H9 (cell line): ENCODE data around the gene ZNF691. TPM values are rescaled to one million over a fixed set of nuclear protein-coding genes. Genes with fewer than 3 reads are reported as not detected.

Source experiments
- DNase-seq: peaks from one replicate; pipeline ENCODE4 v3.0.0-alpha.2; 2017
- H2AFZ ChIP-seq: one replicate; pipeline ENCODE4 v1.6.1; 2013; ENCODE audit warnings: mild to moderate bottlenecking, low read length, control low read depth, moderate library complexity
- H2AK5ac ChIP-seq: 2 replicates; pipeline ENCODE4 v1.6.1; 2013; ENCODE audit warnings: low read length, control low read depth, mixed read lengths; ENCODE audit not compliant: insufficient read length
- H2BK120ac ChIP-seq: one replicate; pipeline ENCODE4 v1.6.1; 2013; ENCODE audit warnings: low read depth, mild to moderate bottlenecking, low read length, control low read depth, inconsistent platforms; ENCODE audit not compliant: poor library complexity, severe bottlenecking
- H2BK12ac ChIP-seq: 2 replicates; pipeline ENCODE4 v1.6.1; 2013; ENCODE audit warnings: low read length, control low read depth, mixed read lengths, low read depth; ENCODE audit not compliant: insufficient read length
- H2BK15ac ChIP-seq: 2 replicates; pipeline ENCODE4 v1.6.1; 2013; ENCODE audit warnings: low read depth, low read length, control low read depth
- H2BK20ac ChIP-seq: one replicate; pipeline ENCODE4 v1.6.1; 2013; ENCODE audit warnings: low read depth, mild to moderate bottlenecking, low read length, control low read depth, inconsistent platforms; ENCODE audit not compliant: poor library complexity, severe bottlenecking
- H2BK5ac ChIP-seq: 2 replicates; pipeline ENCODE4 v1.6.1; 2013; ENCODE audit warnings: low read length, control low read depth, mixed read lengths; ENCODE audit not compliant: insufficient read length
- H3K14ac ChIP-seq: 2 replicates; pipeline ENCODE4 v1.6.1; 2013; ENCODE audit warnings: low read length, control low read depth; ENCODE audit not compliant: insufficient read depth
- H3K18ac ChIP-seq: 2 replicates; pipeline ENCODE4 v1.6.1; 2013; ENCODE audit warnings: low read depth, mild to moderate bottlenecking, mixed read lengths, low read length, control low read depth; ENCODE audit not compliant: insufficient read length
- H3K23ac ChIP-seq: 2 replicates; pipeline ENCODE4 v1.6.1; 2013; ENCODE audit warnings: low read length, control low read depth, mixed read lengths, low read depth; ENCODE audit not compliant: insufficient read length
- H3K23me2 ChIP-seq: 2 replicates; pipeline ENCODE4 v1.6.1; 2013; ENCODE audit warnings: low read depth, mild to moderate bottlenecking, mixed read lengths, low read length, control low read depth; ENCODE audit not compliant: insufficient read length, poor library complexity, severe bottlenecking
- H3K27ac ChIP-seq: 2 replicates; pipeline ENCODE4 v1.5.1; 2013; ENCODE audit warnings: low read length, control low read depth, mixed read lengths, low read depth; ENCODE audit not compliant: insufficient read length
- H3K27me3 ChIP-seq: 2 replicates; pipeline ENCODE4 v1.6.1; 2013; ENCODE audit warnings: low read length, control low read depth, inconsistent platforms; ENCODE audit not compliant: insufficient read depth
- H3K4ac ChIP-seq: 2 replicates; pipeline ENCODE4 v1.6.1; 2013; ENCODE audit warnings: low read depth, mild to moderate bottlenecking, control low read depth, inconsistent platforms, low read length, moderate library complexity
- H3K4me1 ChIP-seq: 2 replicates; pipeline ENCODE4 v1.6.1; 2013; ENCODE audit warnings: low read length, control low read depth, inconsistent platforms; ENCODE audit not compliant: insufficient read depth
- H3K4me2 ChIP-seq: 2 replicates; pipeline ENCODE4 v1.6.1; 2013; ENCODE audit warnings: low read length, control low read depth, mixed read lengths; ENCODE audit not compliant: insufficient read length, insufficient read depth
- H3K56ac ChIP-seq: 2 replicates; pipeline ENCODE4 v1.6.1; 2013; ENCODE audit warnings: low read depth, mild to moderate bottlenecking, mixed read lengths, low read length, control low read depth; ENCODE audit not compliant: insufficient read length
- H3K79me1 ChIP-seq: 2 replicates; pipeline ENCODE4 v1.6.1; 2013; ENCODE audit warnings: low read depth, mild to moderate bottlenecking, moderate library complexity, low read length, control low read depth, inconsistent platforms; ENCODE audit not compliant: insufficient read depth, poor library complexity, severe bottlenecking
- H3K79me2 ChIP-seq: 2 replicates; pipeline ENCODE4 v1.6.1; 2013; ENCODE audit warnings: low read length, control low read depth, inconsistent platforms; ENCODE audit not compliant: insufficient read depth
- H3K9ac ChIP-seq: 2 replicates; pipeline ENCODE4 v1.6.1; 2013; ENCODE audit warnings: low read length, control low read depth, mixed read lengths; ENCODE audit not compliant: insufficient read length; ENCODE audit errors: extremely low read depth
- H3K9me3 ChIP-seq: one replicate; pipeline ENCODE4 v1.6.1; 2013; ENCODE audit warnings: low read depth, low read length, inconsistent platforms; ENCODE audit not compliant: control insufficient read depth
- H3T11ph ChIP-seq: one replicate; pipeline ENCODE4 v1.6.1; 2013; ENCODE audit warnings: mild to moderate bottlenecking, low read length, control low read depth, inconsistent platforms
- H4K20me1 ChIP-seq: one replicate; pipeline ENCODE4 v1.6.1; 2013; ENCODE audit not compliant: control insufficient read depth, insufficient read length, insufficient read depth
- H4K5ac ChIP-seq: 2 replicates; pipeline ENCODE4 v1.6.1; 2013; ENCODE audit warnings: low read depth, mild to moderate bottlenecking, mixed read lengths, low read length, control low read depth; ENCODE audit not compliant: insufficient read length
- H4K8ac ChIP-seq: replicated peaks from 2 replicates; pipeline ENCODE4 v1.6.1; 2013; ENCODE audit warnings: low read length, control low read depth, mixed read lengths, low read depth; ENCODE audit not compliant: insufficient read length
- H4K91ac ChIP-seq: 2 replicates; pipeline ENCODE4 v1.6.1; 2013; ENCODE audit warnings: low read depth, mild to moderate bottlenecking, moderate library complexity, mixed read lengths, low read length, control low read depth; ENCODE audit not compliant: insufficient read length
- H3K27ac Mint-ChIP-seq, 3 experiments: 2 replicates in 2 of 3; 3 replicates in 1 of 3; pipeline ENCODE4 v1.8.0; 2020 to 2021; ENCODE audit warnings: mixed read lengths in 3 of 3, mild to moderate bottlenecking in 1 of 3, moderate library complexity in 1 of 3
- H3K27me3 Mint-ChIP-seq: 2 replicates; pipeline ENCODE4 v1.8.0; 2021; ENCODE audit warnings: low read depth, mild to moderate bottlenecking, moderate library complexity, mixed read lengths
- H3K36me3 Mint-ChIP-seq, 3 experiments: 2 replicates in 2 of 3; 3 replicates in 1 of 3; pipeline ENCODE4 v1.8.0; 2020 to 2021; ENCODE audit warnings: low read depth in 3 of 3, mixed read lengths in 3 of 3; ENCODE audit not compliant: insufficient read depth in 1 of 3
- H3K4me1 Mint-ChIP-seq, 2 experiments: 2 replicates each; pipeline ENCODE4 v1.8.0; 2020; ENCODE audit warnings: mixed read lengths in 2 of 2
- H3K4me3 Mint-ChIP-seq, 2 experiments: 2 replicates in 1 of 2; 3 replicates in 1 of 2; pipeline ENCODE4 v1.8.0; 2020 to 2021; ENCODE audit warnings: mild to moderate bottlenecking in 2 of 2, mixed read lengths in 2 of 2, moderate library complexity in 1 of 2
- H3K9me3 Mint-ChIP-seq, 2 experiments: 2 replicates in 1 of 2; 3 replicates in 1 of 2; pipeline ENCODE4 v1.8.0; 2020; ENCODE audit warnings: mild to moderate bottlenecking in 2 of 2, mixed read lengths in 2 of 2, moderate library complexity in 1 of 2
- WGBS: extraction: QIAGEN DNeasy Blood & Tissue Kit; methylation state at CpG from one replicate; pipeline ENCODE4 v1.1.7; 2013; ENCODE audit warnings: missing lambda C conversion rate, low lambda C conversion rate, mixed read lengths; ENCODE audit not compliant: insufficient read length; ENCODE audit errors: extremely low coverage; 5-methylcytosine and 5-hydroxymethylcytosine counted together
- total RNA-seq: library from RNA; stranded (reverse); gene quantifications from 2 replicates; pipeline ENCODE4 v1.2.1, GENCODE V29; 2021
- TF ChIP-seq, protein P1 (sequence below): fragments of 200-600 bp; sonication (generic); conservative IDR thresholded peaks from 3 replicates; pipeline ENCODE4 v1.8.0; 2021; ENCODE audit warnings: antibody characterized with exemption, mild to moderate bottlenecking

ZNF691 gene
- total RNA-seq, 1 experiment from 2014 or later = 20.1 TPM

DNA sequence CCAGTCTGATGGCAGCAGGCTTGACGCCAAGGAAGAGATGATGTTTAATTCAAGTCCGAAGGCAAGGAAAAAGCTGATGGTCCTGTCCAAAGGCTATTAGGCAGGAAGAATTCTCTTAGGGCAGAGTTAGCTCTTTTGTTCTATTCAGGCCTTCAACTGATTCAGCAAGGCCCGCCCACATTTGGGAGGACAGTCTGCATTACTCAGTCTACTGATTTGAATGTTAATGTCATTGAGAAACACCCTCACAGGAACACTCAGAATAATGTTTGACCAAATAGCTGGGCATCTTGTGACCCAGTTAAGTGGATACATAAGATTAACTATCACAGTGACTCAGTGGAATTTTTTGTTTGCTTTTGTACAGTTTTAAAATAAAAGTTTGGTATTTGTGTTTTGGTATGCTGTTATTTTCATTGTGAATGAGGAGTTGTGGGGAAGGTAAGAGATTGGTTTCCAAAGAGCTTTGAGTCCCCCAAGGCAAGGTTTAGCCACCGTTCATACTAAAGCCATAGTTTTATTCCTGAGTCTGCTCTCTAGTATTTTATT is 1.7 kb upstream of the ZNF691 start:
- Histone ChIP-seq H2BK120ac (no peak overlapping the region), H3K4me2 (no peak overlapping the region)
- WGBS = no CpG with 5 or more reads among the region's 4 CpGs

More for the DNA sequence above, 1.7 kb upstream of the ZNF691 start:
- Histone ChIP-seq H4K91ac (no peak overlapping the region), H3K18ac (no peak overlapping the region), H2BK20ac (no peak overlapping the region), H3T11ph (no peak overlapping the region), H2BK12ac (no peak overlapping the region), H3K79me2 (no peaks in the 10 kb centered on the region; the same call in 1 of the 2 replicates), H3K27me3 (no peaks in the 10 kb centered on the region), H3K9ac (no peak overlapping the region), H3K14ac (no peak overlapping the region), H2AK5ac (no peak overlapping the region), H3K27ac (no peak overlapping the region), H4K5ac (no peak overlapping the region), H3K4ac (no peak overlapping the region), H2BK5ac (no peak overlapping the region), H4K20me1 (no peaks in the 10 kb centered on the region), H3K4me1 (peaks cover 2% of the 10 kb centered on the region; the same call in 1 of the 2 replicates), H2AFZ (no peak overlapping the region), H3K79me1 (peaks cover 4% of the 10 kb centered on the region), H3K23me2 (peaks cover 6% of the 10 kb centered on the region), H3K9me3 (no peaks in the 10 kb centered on the region), H3K23ac (no peak overlapping the region), H2BK15ac (no peak overlapping the region), H4K8ac (no peak overlapping the region), H3K56ac (no peak overlapping the region)
- no peak for DNase-seq
- TF ChIP-seq, protein P1, sequence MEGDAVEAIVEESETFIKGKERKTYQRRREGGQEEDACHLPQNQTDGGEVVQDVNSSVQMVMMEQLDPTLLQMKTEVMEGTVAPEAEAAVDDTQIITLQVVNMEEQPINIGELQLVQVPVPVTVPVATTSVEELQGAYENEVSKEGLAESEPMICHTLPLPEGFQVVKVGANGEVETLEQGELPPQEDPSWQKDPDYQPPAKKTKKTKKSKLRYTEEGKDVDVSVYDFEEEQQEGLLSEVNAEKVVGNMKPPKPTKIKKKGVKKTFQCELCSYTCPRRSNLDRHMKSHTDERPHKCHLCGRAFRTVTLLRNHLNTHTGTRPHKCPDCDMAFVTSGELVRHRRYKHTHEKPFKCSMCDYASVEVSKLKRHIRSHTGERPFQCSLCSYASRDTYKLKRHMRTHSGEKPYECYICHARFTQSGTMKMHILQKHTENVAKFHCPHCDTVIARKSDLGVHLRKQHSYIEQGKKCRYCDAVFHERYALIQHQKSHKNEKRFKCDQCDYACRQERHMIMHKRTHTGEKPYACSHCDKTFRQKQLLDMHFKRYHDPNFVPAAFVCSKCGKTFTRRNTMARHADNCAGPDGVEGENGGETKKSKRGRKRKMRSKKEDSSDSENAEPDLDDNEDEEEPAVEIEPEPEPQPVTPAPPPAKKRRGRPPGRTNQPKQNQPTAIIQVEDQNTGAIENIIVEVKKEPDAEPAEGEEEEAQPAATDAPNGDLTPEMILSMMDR = no peak
- Mint-ChIP-seq H3K4me3 (no peak overlapping the region), H3K9me3 (no peaks in the 10 kb centered on the region; a peak in 2 of 5 replicates), H3K27ac (no peak overlapping the region), H3K4me1 (peaks cover 20 to 25% of the 10 kb centered on the region in 2 experiments), H3K36me3 (peaks cover 15 to 34% (median 17%) of the 10 kb centered on the region in 3 experiments; a peak in 6 of 7 replicates), H3K27me3 (no peaks in the 10 kb centered on the region)
